Mucosa of descending colon (tissue), 3 donors: ENCODE measurements around the gene ACTA2. TPM values are rescaled to one million over a fixed set of nuclear protein-coding genes. Genes with fewer than 3 reads are reported as not detected.

Source experiments
- ATAC-seq: fragments of 200-7000 bp; cut with Tn5 transposase; one replicate; pipeline ENCODE4 v1.9.1; 2020; ENCODE audit warnings: mild to moderate bottlenecking, moderate library complexity
- DNase-seq, 3 donors: peaks; one replicate each; pipeline ENCODE4 v3.0.0-alpha.2; 2020
- H3K36me3 ChIP-seq: fragments of 200-600 bp; one replicate; pipeline ENCODE4 v1.8.0; 2021; ENCODE audit warnings: low read depth, mild to moderate bottlenecking
- H3K4me1 ChIP-seq: fragments of 200-600 bp; one replicate; pipeline ENCODE4 v1.8.0; 2021; ENCODE audit warnings: low read depth, mild to moderate bottlenecking
- H3K4me3 ChIP-seq: fragments of 200-600 bp; one replicate; pipeline ENCODE4 v1.8.0; 2021; ENCODE audit warnings: mild to moderate bottlenecking
- H3K9me3 ChIP-seq: fragments of 200-600 bp; one replicate; pipeline ENCODE4 v1.8.0; 2021; ENCODE audit warnings: mild to moderate bottlenecking
- intact Hi-C, 2 donors: fragments of 100-400 bp; cut with DNase I in 1 of 2; cut with micrococcal nuclease in 1 of 2; formaldehyde crosslinking; loops; one replicate each; pipeline versions ENCODE4 v1.11.0 to v1.11.1; 2022; cut with DNase I, micrococcal nuclease
- total RNA-seq, 3 donors: library from RNA; stranded (reverse); fragmentation: NEBNext Ultra II Directional in 2 of 3; extraction: Animal tissue kit (Norgen Biotek cat#: 25700) in 2 of 3; gene quantifications; one replicate each; pipeline versions ENCODE4 v1.2.1 to v1.2.4, GENCODE V29; 2021 to 2023
- TF ChIP-seq, protein P1 (sequence below): fragments of 200-600 bp; IDR thresholded peaks from one replicate; pipeline ENCODE4 v1.8.0; 2022; ENCODE audit warnings: antibody characterized with exemption, mild to moderate bottlenecking
- donor health status: DM: no; HTN: no; CAD: no; lungs with moderate emphysema.
- donor health status: DM: no; HTN: no; CAD: no.
- donor health status: DM: no; HTN: yes; CAD: no.

Gene ACTA2
- total RNA-seq, 3 donors from 2014 or later = 80.6 to 920 (median 253) TPM

DNA sequence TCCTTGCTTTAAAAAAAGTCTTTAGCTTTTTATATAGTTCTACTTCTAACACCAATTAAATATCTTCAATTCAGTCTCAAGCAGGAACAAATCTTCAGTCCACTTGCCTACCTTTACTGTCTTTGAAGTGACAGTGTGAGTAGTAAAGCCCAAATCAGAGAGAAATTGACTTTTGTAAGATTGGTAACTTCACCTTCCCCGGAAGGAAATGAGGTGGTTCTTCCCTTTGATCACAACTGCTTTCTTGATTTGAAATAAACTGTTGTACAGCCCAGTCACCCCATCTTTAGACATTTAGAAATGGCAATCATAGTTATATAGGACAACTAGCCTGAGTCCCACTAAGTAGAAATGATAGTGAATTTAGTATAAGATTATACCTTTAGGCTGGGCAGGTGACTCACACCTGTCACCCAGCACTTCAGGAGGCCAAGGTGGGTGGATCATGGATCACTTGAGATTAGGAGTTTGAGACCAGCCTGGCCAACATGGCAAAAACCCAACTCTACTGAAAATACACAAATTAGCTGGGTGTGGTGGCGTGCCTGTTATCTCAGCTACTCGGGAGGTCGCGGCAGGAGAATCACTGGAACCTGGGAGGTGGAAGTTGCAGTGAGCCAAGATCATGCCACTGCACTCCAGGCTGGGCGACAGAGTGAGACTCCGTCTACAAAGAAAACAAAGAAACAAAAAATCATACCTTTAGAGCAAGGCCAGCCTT, 42.7 kb upstream of the ACTA2 start:
- intact Hi-C loops = no loop called here
- Histone ChIP-seq H3K9me3 (no peaks in the 10 kb centered on the region), H3K36me3 (no peaks in the 10 kb centered on the region), H3K4me1 (peaks cover 31% of the 10 kb centered on the region), H3K4me3 (no peak overlapping the region)
- peak; percentile 3 for ATAC-seq
- peak in 2 of 3 donors; percentile 30 to 37 for DNase-seq
- TF ChIP-seq, protein P1, sequence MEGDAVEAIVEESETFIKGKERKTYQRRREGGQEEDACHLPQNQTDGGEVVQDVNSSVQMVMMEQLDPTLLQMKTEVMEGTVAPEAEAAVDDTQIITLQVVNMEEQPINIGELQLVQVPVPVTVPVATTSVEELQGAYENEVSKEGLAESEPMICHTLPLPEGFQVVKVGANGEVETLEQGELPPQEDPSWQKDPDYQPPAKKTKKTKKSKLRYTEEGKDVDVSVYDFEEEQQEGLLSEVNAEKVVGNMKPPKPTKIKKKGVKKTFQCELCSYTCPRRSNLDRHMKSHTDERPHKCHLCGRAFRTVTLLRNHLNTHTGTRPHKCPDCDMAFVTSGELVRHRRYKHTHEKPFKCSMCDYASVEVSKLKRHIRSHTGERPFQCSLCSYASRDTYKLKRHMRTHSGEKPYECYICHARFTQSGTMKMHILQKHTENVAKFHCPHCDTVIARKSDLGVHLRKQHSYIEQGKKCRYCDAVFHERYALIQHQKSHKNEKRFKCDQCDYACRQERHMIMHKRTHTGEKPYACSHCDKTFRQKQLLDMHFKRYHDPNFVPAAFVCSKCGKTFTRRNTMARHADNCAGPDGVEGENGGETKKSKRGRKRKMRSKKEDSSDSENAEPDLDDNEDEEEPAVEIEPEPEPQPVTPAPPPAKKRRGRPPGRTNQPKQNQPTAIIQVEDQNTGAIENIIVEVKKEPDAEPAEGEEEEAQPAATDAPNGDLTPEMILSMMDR = no peak

DNA sequence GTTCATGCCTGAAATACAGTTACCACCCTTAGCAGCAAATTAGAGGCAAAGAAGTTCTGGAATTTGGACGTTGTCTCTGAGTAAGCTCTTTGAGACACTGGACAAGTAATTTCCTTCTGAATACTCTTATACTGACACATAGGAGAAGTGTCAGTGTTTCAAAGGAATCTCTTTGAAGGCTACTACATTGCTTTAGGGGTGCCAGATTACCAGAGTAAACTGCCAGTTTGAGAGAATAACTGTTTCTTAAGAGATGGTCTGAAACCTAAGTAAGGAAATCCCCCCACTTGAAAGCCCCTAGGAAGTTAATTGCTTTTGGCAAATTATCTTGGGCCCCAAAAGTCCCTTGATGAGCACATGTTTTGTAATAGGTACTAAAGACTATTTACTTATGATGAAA, 41.4 kb upstream of the ACTA2 start:
- no peak overlapping the region for H3K4me3 ChIP-seq
- intact Hi-C loops = no loop called here
- TF ChIP-seq, protein P1 = no peak
- H3K4me1 ChIP-seq = peaks cover 36% of the 10 kb centered on the region
- ATAC-seq (no peak), DNase-seq (no peak)
- H3K9me3 ChIP-seq = no peaks in the 10 kb centered on the region
- H3K36me3 ChIP-seq = no peaks in the 10 kb centered on the region

DNA sequence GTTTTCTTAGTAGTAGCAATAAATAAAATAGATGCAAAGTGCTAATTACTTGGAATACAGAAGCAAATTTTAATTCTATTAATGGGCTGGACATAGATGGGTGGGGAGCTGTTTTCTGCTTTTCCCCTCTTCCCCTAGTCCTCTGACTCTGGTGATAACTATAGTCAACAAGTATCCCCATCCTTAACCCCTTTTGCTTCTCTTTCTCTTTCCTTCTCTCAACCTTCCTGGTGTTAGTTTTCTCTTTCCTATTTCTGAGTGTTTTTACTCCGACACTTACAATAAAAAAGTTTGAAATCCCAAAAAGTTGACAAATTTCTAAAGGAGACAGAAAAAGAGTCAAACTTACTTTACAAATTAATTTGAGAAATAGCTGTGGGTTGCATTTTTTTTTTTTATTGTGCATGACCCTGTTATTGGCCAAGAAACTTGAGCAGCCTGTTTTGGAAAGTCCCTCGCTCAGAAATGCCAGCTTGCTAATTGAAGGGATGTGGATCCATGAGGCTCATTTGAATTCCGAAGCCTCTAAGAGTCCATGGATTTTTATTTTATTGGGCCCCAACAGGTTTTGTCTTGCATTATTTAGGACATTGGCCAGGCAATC, 40.5 kb upstream of the ACTA2 start:
- ATAC-seq (no peak), DNase-seq (no peak)
- TF ChIP-seq, protein P1 = no peak
- intact Hi-C loops = no loop called here
- no peak overlapping the region for H3K4me3 ChIP-seq
- H3K4me1 ChIP-seq = peaks cover 36% of the 10 kb centered on the region
- H3K36me3 ChIP-seq = no peaks in the 10 kb centered on the region
- H3K9me3 ChIP-seq = no peaks in the 10 kb centered on the region

DNA sequence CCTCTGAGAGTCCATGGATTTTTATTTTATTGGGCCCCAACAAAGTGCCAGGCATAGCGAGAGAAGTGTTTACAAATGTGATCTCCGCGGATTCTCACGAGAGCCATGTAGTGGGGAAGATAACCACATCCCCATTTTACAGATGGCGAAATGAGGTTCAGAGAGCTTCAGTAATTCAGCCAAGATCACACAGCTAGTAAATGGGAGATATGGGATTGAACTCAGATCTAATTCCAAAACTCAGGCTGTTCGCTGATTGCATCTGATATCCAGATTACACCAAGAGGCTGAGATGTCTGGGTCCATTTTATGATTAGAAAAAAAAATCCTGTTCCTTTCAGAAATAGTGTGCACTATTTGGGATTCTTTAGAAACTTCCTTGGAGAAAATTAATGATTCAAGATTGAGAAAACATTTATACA, 39.3 kb upstream of the ACTA2 start:
- peak; percentile 2 for ATAC-seq
- TF ChIP-seq, protein P1 = no peak

DNA sequence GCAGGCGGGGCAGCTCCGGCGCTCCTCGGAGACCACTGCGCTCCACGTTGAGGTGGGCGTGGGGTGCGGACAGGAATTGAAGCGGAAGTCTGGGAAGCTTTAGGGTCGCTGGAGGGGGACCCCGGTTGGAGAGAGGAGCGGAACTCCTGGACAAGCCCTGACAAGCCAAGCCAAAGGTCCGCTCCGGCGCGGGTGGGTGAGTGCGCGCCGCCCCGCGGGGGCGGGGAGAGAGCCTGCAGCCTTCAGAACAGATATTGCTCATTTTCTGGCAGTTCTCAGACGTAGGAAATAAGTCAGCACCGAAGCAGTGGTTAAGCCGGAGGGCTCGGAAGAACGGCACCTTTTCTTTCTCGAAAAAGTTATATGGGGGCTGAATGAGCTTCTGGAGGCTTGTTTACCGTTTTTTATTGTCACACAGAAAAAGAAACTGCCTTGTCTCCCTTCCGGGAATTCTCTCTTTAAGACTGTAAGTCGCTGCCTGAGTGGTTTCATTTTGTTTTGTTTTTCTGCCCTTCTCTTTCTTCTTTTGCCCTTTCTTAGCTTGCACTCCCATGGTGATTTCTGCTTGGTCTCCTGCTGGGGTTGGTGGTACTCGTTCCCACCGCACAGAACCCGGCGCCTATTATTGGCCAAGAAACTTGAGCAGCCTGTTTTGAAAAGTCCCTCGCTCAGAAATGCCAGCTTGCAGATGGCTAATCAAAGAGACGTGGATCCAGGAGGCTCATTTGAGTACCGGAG, 38.8 kb upstream of the ACTA2 start:
- peak overlapping the region; percentile 92 for H3K4me3 ChIP-seq
- ATAC-seq (peak; percentile 68), DNase-seq (peak; percentile 81 to 84 (median 81))
- no peaks in the 10 kb centered on the region for H3K36me3 ChIP-seq
- H3K9me3 ChIP-seq = no peaks in the 10 kb centered on the region
- TF ChIP-seq, protein P1 = no peak
- peaks cover 36% of the 10 kb centered on the region for H3K4me1 ChIP-seq
- intact Hi-C loops = no loop called here

More for the DNA sequence above, 39.3 kb upstream of the ACTA2 start:
- H3K4me1 ChIP-seq = peaks cover 36% of the 10 kb centered on the region
- H3K36me3 ChIP-seq = no peaks in the 10 kb centered on the region
- no peak for DNase-seq
- intact Hi-C loops = no loop called here
- no peaks in the 10 kb centered on the region for H3K9me3 ChIP-seq
- H3K4me3 ChIP-seq = peak overlapping the region; percentile 92
